Astrocyte (in vitro differentiated cells and primary cell): ENCODE data around the gene PSEN2. TPM values are rescaled to one million over a fixed set of nuclear protein-coding genes. Genes with fewer than 3 reads are reported as not detected.

ENCODE experiments used
- DNase-seq: peaks from one replicate; pipeline ENCODE4 v3.0.0-alpha.2; 2010; ENCODE audit warnings: low read depth
- FAIRE-seq: peaks from 2 replicates; lab custom pipeline; 2011; peaks lifted over from hg19 to GRCh38; lab: Jason Lieb, UNC
- H2AFZ ChIP-seq: 2 replicates; pipeline ENCODE4 v1.6.0; 2012; ENCODE audit warnings: low read depth, low read length, inconsistent platforms
- H3K27ac ChIP-seq: 2 replicates; pipeline ENCODE4 v1.5.1; 2011; ENCODE audit warnings: low read depth, low read length, inconsistent platforms
- H3K27me3 ChIP-seq: 2 replicates; pipeline ENCODE4 v1.6.0; 2011; ENCODE audit warnings: low read length, inconsistent platforms; ENCODE audit not compliant: insufficient read depth
- H3K36me3 ChIP-seq: 2 replicates; pipeline ENCODE4 v1.5.1; 2011; ENCODE audit warnings: low read length, inconsistent platforms; ENCODE audit not compliant: insufficient read depth
- H3K4me1 ChIP-seq: 2 replicates; pipeline ENCODE4 v1.5.1; 2011; ENCODE audit warnings: low read length, inconsistent platforms; ENCODE audit not compliant: insufficient read depth
- H3K4me2 ChIP-seq: 2 replicates; pipeline ENCODE4 v1.6.0; 2012; ENCODE audit warnings: low read length, inconsistent platforms
- H3K4me3 ChIP-seq: 2 replicates; pipeline ENCODE4 v1.5.1; 2011; ENCODE audit warnings: low read depth, mild to moderate bottlenecking, low read length, inconsistent platforms; ENCODE audit not compliant: insufficient read depth
- H3K79me2 ChIP-seq: 2 replicates; pipeline ENCODE4 v1.6.0; 2012; ENCODE audit warnings: mild to moderate bottlenecking, low read length, inconsistent platforms; ENCODE audit not compliant: insufficient read depth
- H3K9ac ChIP-seq: 2 replicates; pipeline ENCODE4 v1.6.0; 2012; ENCODE audit warnings: mild to moderate bottlenecking, low read length, inconsistent platforms
- H3K9me3 ChIP-seq: 2 replicates; pipeline ENCODE4 v1.5.1; 2012; ENCODE audit warnings: low read depth, mild to moderate bottlenecking, low read length, inconsistent platforms; ENCODE audit not compliant: insufficient read depth
- H4K20me1 ChIP-seq: 2 replicates; pipeline ENCODE4 v1.6.0; 2012; ENCODE audit warnings: low read length, inconsistent platforms; ENCODE audit not compliant: insufficient read depth
- H3K27ac Mint-ChIP-seq: one replicate; pipeline ENCODE4 v1.8.0; 2021; ENCODE audit warnings: mild to moderate bottlenecking, mixed read lengths; ENCODE audit not compliant: unreplicated experiment
- H3K27me3 Mint-ChIP-seq: one replicate; pipeline ENCODE4 v1.8.0; 2021; ENCODE audit warnings: low read depth, mixed read lengths; ENCODE audit not compliant: unreplicated experiment
- H3K36me3 Mint-ChIP-seq: one replicate; pipeline ENCODE4 v1.8.0; 2021; ENCODE audit warnings: low read depth, mixed read lengths; ENCODE audit not compliant: unreplicated experiment
- H3K4me1 Mint-ChIP-seq: one replicate; pipeline ENCODE4 v1.8.0; 2021; ENCODE audit warnings: low read depth, mixed read lengths; ENCODE audit not compliant: unreplicated experiment
- H3K4me3 Mint-ChIP-seq: one replicate; pipeline ENCODE4 v1.8.0; 2021; ENCODE audit warnings: mild to moderate bottlenecking, moderate library complexity, mixed read lengths; ENCODE audit not compliant: unreplicated experiment
- H3K9me3 Mint-ChIP-seq: one replicate; pipeline ENCODE4 v1.8.0; 2021; ENCODE audit warnings: mild to moderate bottlenecking, mixed read lengths; ENCODE audit not compliant: unreplicated experiment
- EZH2 ChIP-seq: IDR thresholded peaks from 2 replicates; pipeline ENCODE4 v1.6.1; 2012; ENCODE audit warnings: mild to moderate bottlenecking, low read length, inconsistent platforms; ENCODE audit not compliant: insufficient read depth
- total RNA-seq: library from RNA; stranded (reverse); gene quantifications from 2 replicates; pipeline ENCODE4 v1.2.1, GENCODE V29; 2021
- TF ChIP-seq, protein P1 (sequence below): IDR thresholded peaks from 2 replicates; pipeline ENCODE4 v1.5.1; 2011; ENCODE audit warnings: low read depth, mild to moderate bottlenecking, inconsistent platforms, low read length, moderate library complexity; ENCODE audit not compliant: insufficient read depth

Gene PSEN2
- total RNA-seq, 1 donor from 2014 or later, result 12.4 TPM

GRCh38 chr1:226827968-226828513 lies 42.4 kb upstream of the PSEN2 start:
- H3K4me3 ChIP-seq, result no peak overlapping the region
- H3K36me3 ChIP-seq, result no peaks in the 10 kb centered on the region
- H3K79me2 ChIP-seq, result no peaks in the 10 kb centered on the region
- Mint-ChIP-seq H3K9me3 (peaks cover 4% of the 10 kb centered on the region), H3K27me3 (peaks cover 8% of the 10 kb centered on the region), H3K36me3 (no peaks in the 10 kb centered on the region), H3K4me3 (no peak overlapping the region), H3K4me1 (peaks cover 2% of the 10 kb centered on the region), H3K27ac (peak overlapping the region; percentile 69)
- no peaks in the 10 kb centered on the region for H3K9me3 ChIP-seq
- DNase-seq (peak; percentile 78), FAIRE-seq (no peak)
- H3K27ac ChIP-seq, result peak overlapping the region; percentile 36
- peak overlapping the region; percentile 61 for H3K9ac ChIP-seq
- no peaks in the 10 kb centered on the region for H4K20me1 ChIP-seq
- peaks cover 4% of the 10 kb centered on the region for H3K27me3 ChIP-seq
- TF ChIP-seq, protein P1, sequence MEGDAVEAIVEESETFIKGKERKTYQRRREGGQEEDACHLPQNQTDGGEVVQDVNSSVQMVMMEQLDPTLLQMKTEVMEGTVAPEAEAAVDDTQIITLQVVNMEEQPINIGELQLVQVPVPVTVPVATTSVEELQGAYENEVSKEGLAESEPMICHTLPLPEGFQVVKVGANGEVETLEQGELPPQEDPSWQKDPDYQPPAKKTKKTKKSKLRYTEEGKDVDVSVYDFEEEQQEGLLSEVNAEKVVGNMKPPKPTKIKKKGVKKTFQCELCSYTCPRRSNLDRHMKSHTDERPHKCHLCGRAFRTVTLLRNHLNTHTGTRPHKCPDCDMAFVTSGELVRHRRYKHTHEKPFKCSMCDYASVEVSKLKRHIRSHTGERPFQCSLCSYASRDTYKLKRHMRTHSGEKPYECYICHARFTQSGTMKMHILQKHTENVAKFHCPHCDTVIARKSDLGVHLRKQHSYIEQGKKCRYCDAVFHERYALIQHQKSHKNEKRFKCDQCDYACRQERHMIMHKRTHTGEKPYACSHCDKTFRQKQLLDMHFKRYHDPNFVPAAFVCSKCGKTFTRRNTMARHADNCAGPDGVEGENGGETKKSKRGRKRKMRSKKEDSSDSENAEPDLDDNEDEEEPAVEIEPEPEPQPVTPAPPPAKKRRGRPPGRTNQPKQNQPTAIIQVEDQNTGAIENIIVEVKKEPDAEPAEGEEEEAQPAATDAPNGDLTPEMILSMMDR, result peak; percentile 93
- no peak for TF ChIP-seq EZH2
- peak overlapping the region; percentile 36 for H3K4me2 ChIP-seq
- H2AFZ ChIP-seq, result peak overlapping the region; percentile 83
- peaks cover 3% of the 10 kb centered on the region for H3K4me1 ChIP-seq

- H3K4me3 Mint-ChIP-seq, result no peak overlapping the region
- H3K4me1 Mint-ChIP-seq, result peaks cover 2% of the 10 kb centered on the region
- no peak overlapping the region for H3K4me3 ChIP-seq
- no peak overlapping the region for H3K27ac ChIP-seq
- DNase-seq (no peak), FAIRE-seq (no peak)
- no peak overlapping the region for H3K9ac ChIP-seq
- peaks cover 12% of the 10 kb centered on the region for H3K27me3 Mint-ChIP-seq
- H3K36me3 Mint-ChIP-seq, result no peaks in the 10 kb centered on the region
- no peaks in the 10 kb centered on the region for H3K9me3 ChIP-seq
- H2AFZ ChIP-seq, result no peak overlapping the region
- peaks cover 4% of the 10 kb centered on the region for H3K27me3 ChIP-seq
- TF ChIP-seq, protein P1, result no peak
- TF ChIP-seq EZH2, result no peak
- H3K36me3 ChIP-seq, result no peaks in the 10 kb centered on the region
- H3K9me3 Mint-ChIP-seq, result peaks cover 7% of the 10 kb centered on the region
- H3K4me1 ChIP-seq, result peaks cover 3% of the 10 kb centered on the region
- H3K79me2 ChIP-seq, result no peaks in the 10 kb centered on the region
- no peak overlapping the region for H3K27ac Mint-ChIP-seq
- no peaks in the 10 kb centered on the region for H4K20me1 ChIP-seq
- no peak overlapping the region for H3K4me2 ChIP-seq
Measured at GRCh38 chr1:226829105-226829504, 41.3 kb upstream of the PSEN2 start.

- Histone ChIP-seq H4K20me1 (no peaks in the 10 kb centered on the region), H3K9me3 (no peaks in the 10 kb centered on the region), H3K4me3 (no peak overlapping the region), H3K27ac (no peak overlapping the region), H3K36me3 (no peaks in the 10 kb centered on the region), H2AFZ (no peak overlapping the region), H3K27me3 (peaks cover 4% of the 10 kb centered on the region), H3K79me2 (no peaks in the 10 kb centered on the region), H3K9ac (no peak overlapping the region), H3K4me1 (peaks cover 3% of the 10 kb centered on the region), H3K4me2 (no peak overlapping the region)
- no peak overlapping the region for H3K4me3 Mint-ChIP-seq
- peaks cover 10% of the 10 kb centered on the region for H3K9me3 Mint-ChIP-seq
- H3K4me1 Mint-ChIP-seq, result peaks cover 2% of the 10 kb centered on the region
- FAIRE-seq, result no peak
- H3K36me3 Mint-ChIP-seq, result no peaks in the 10 kb centered on the region
- DNase-seq, result no peak
- TF ChIP-seq, protein P1, result no peak
- no peak for TF ChIP-seq EZH2
- no peak overlapping the region for H3K27ac Mint-ChIP-seq
- peaks cover 6% of the 10 kb centered on the region for H3K27me3 Mint-ChIP-seq
Measured at GRCh38 chr1:226831953-226832352, 38.5 kb upstream of the PSEN2 start.
